Stomach (tissue), 9 donors: ENCODE data around the gene DNAH3. TPM values are rescaled to one million over a fixed set of nuclear protein-coding genes. Genes with fewer than 3 reads are reported as not detected.
"Not testable (repeated sequence)": the region's sequence is repeated elsewhere in the genome, so short reads cannot be mapped to it uniquely, and the experiment has no call there.

Experiments used
- DNase-seq, 2 donors: peaks; one replicate each; pipeline versions ENCODE4 v3.0.0 to v3.0.0-alpha.2; 2013 to 2019
- H3K27ac ChIP-seq, 5 donors: fragments of 200-600 bp in 4 of 5; sonication (generic) in 4 of 5; one replicate each; pipeline ENCODE4 v1.5.1; 2013 to 2019; ENCODE audit warnings: mild to moderate bottlenecking in 1 of 5, moderate library complexity in 1 of 5
- H3K27me3 ChIP-seq, 3 donors: fragments of 200-600 bp; sonication (generic); one replicate each; pipeline ENCODE4 v1.5.1; 2017 to 2019; ENCODE audit warnings: mixed run types in 1 of 3
- H3K36me3 ChIP-seq, 4 donors: fragments of 200-600 bp; sonication (generic); 1 replicate in 3 of 4; 2 replicates in 1 of 4; pipeline ENCODE4 v1.5.1; 2016 to 2019
- H3K4me1 ChIP-seq, 4 donors: fragments of 200-600 bp; sonication (generic); one replicate each; pipeline ENCODE4 v1.5.1; 2016 to 2019
- H3K4me3 ChIP-seq, 4 donors: fragments of 200-600 bp; sonication (generic) in 3 of 4; one replicate each; pipeline ENCODE4 v1.5.1; 2016 to 2019; ENCODE audit warnings: mild to moderate bottlenecking in 1 of 4
- H3K9me3 ChIP-seq, 4 donors: fragments of 200-600 bp; sonication (generic); one replicate each; pipeline ENCODE4 v1.5.1; 2016 to 2019
- CTCF ChIP-seq, 7 experiments: fragments of 450-650 bp in 4 of 7; fragments of 200-600 bp in 3 of 7; sonication (generic) in 3 of 7; IDR thresholded peaks; one replicate each; pipeline ENCODE4 v1.5.1; 2016 to 2019; ENCODE audit warnings: antibody characterized with exemption in 7 of 7, control low read depth in 2 of 7, mild to moderate bottlenecking in 1 of 7
- EP300 ChIP-seq: sonication (generic); formaldehyde crosslinking; IDR thresholded peaks from one replicate; pipeline ENCODE4 v1.6.1; 2017; ENCODE audit warnings: antibody characterized with exemption
- POLR2A ChIP-seq, 4 donors: fragments of 450-650 bp; IDR thresholded peaks; one replicate each; pipeline ENCODE4 v1.6.1; 2016; ENCODE audit warnings: antibody characterized with exemption in 4 of 4, control low read depth in 2 of 4, mild to moderate bottlenecking in 1 of 4, moderate library complexity in 1 of 4
- POLR2AphosphoS5 ChIP-seq, 3 donors: sonication (generic); formaldehyde crosslinking; IDR thresholded peaks; one replicate each; pipeline ENCODE4 v1.6.1; 2016; ENCODE audit warnings: antibody characterized with exemption in 3 of 3
- WGBS, 5 donors: extraction: QIAGEN DNeasy Blood & Tissue Kit in 3 of 5; methylation state at CpG; one replicate each; pipeline versions ENCODE4 v1.1.5 to v1.1.7; 2013 to 2018; 5-methylcytosine and 5-hydroxymethylcytosine counted together
- intact Hi-C: fragments of 100-400 bp; cut with DNase I; formaldehyde crosslinking; loops from one replicate; pipeline ENCODE4 v1.15.1; 2023; ENCODE audit warnings: low total_unique reads
- polyA plus RNA-seq, 3 donors: library from polyadenylated mRNA; stranded (reverse); fragments of 200-250 nt; gene quantifications; one replicate each; pipeline ENCODE4 v1.2.3, GENCODE V29; 2013
- total RNA-seq, 5 donors: library from RNA; depleted of rRNA; stranded (reverse); fragments of >200 nt; gene quantifications; one replicate each; pipeline versions ENCODE4 v1.1.0 to v1.2.3, GENCODE V29; 2014 to 2016
- donor health status: healthy with polysubstance abuse.
- donor health status: Bipolar disorder and iron deficiency.
- donor health status: healthy.

The DNAH3 gene
- total and polyA plus RNA-seq, 8 donors = 0.10 to 8.7 (median 0.18) TPM; not detected in 5

GRCh38 chr16:21056396-21056795 lies 94.2 kb downstream of the DNAH3 start:
- Histone ChIP-seq H3K4me1 (no peaks in the 10 kb centered on the region), H3K9me3 (no peaks in the 10 kb centered on the region), H3K27me3 (no peaks in the 10 kb centered on the region), H3K36me3 (no peaks in the 10 kb centered on the region), H3K27ac (no peak overlapping the region), H3K4me3 (no peak overlapping the region)
- no peak for DNase-seq
- TF ChIP-seq POLR2A (IDR thresholded peaks at IDR 0.05) (no peak), POLR2AphosphoS5 (IDR thresholded peaks at IDR 0.05) (no peak), CTCF (IDR thresholded peaks at IDR 0.05) (no peak), EP300 (no peak)
- intact Hi-C loops = no loop called here
- 39 to 65% (median 47%) methylated on average over 3 of the region's 3 CpGs for WGBS, 5 donors

- H3K27ac ChIP-seq, H3K9me3 ChIP-seq, H3K4me1 ChIP-seq, H3K27me3 ChIP-seq, intact Hi-C loops, DNase-seq, H3K4me3 ChIP-seq, H3K36me3 ChIP-seq: not testable (repeated sequence)
- 81 to 94% (median 87%) methylated on average over 4 of the region's 4 CpGs for WGBS, 5 donors
Measured at GRCh38 chr16:21055738-21056137, 94.9 kb downstream of the DNAH3 start.

DNA sequence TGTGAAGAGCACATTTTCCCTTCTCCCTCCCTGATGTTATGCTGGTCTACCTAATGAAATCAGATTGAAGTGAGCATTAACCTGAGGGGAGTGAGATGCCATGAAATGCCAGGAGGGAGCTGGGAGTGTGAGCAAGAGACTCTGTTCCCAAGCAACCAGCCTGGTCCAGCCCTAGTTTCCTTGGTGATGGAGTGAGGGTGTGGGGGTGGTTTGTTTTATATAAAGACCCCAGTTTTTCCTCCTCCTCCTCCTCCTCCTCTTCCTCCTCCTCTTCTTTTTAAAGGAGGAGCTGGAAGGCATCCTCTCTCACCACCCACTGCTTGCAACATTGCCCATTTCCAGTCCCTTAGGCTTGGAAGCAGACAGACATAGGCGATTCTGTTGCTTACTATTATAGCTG lies 97.1 kb downstream of the DNAH3 start:
- intact Hi-C loops = no loop called here
- peak in 1 of 2 donors; percentile 2 for DNase-seq
- 77 to 90% (median 88%) methylated on average over 1 of the region's 1 CpG for WGBS, 5 donors
- H3K27ac ChIP-seq = no peak overlapping the region
- no peaks in the 10 kb centered on the region for H3K4me1 ChIP-seq
- peaks cover 0 to 6% (median 0%) of the 10 kb centered on the region in 3 donors for H3K27me3 ChIP-seq
- H3K4me3 ChIP-seq = no peak overlapping the region
- no peaks in the 10 kb centered on the region for H3K9me3 ChIP-seq
- H3K36me3 ChIP-seq = no peaks in the 10 kb centered on the region
- no peak for TF ChIP-seq CTCF (IDR thresholded peaks at IDR 0.05)
- no peak for TF ChIP-seq POLR2A (IDR thresholded peaks at IDR 0.05)
- TF ChIP-seq POLR2AphosphoS5 (IDR thresholded peaks at IDR 0.05) = no peak
- TF ChIP-seq EP300 = no peak

GRCh38 chr16:21048091-21048912 lies 102.3 kb downstream of the DNAH3 start:
- DNase-seq = peak in 1 of 2 donors; percentile 14
- 57 to 81% (median 67%) methylated on average over 24 to 31 of the region's 31 CpGs for WGBS, 5 donors
- H3K4me1 ChIP-seq, H3K9me3 ChIP-seq, H3K27ac ChIP-seq, intact Hi-C loops, H3K36me3 ChIP-seq, H3K27me3 ChIP-seq: not testable (repeated sequence)
- peak overlapping the region in 1 of 4 donors; percentile 26 for H3K4me3 ChIP-seq

GRCh38 chr16:21038197-21038596 lies 112.4 kb downstream of the DNAH3 start:
- intact Hi-C loops = no loop called here
- 82 to 90% (median 87%) methylated on average over 7 of the region's 7 CpGs for WGBS, 5 donors
- Histone ChIP-seq H3K4me1 (no peaks in the 10 kb centered on the region), H3K27me3 (no peaks in the 10 kb centered on the region), H3K27ac (no peak overlapping the region), H3K36me3 (no peaks in the 10 kb centered on the region), H3K4me3 (no peak overlapping the region), H3K9me3 (no peaks in the 10 kb centered on the region)
- TF ChIP-seq POLR2A (IDR thresholded peaks at IDR 0.05) (no peak), EP300 (no peak), CTCF (IDR thresholded peaks at IDR 0.05) (no peak), POLR2AphosphoS5 (IDR thresholded peaks at IDR 0.05) (no peak)
- DNase-seq = no peak
